Mesenchymal stem cell (in vitro differentiated cells and primary cell): Measurements from ENCODE around the gene PCGF2.
A peak's percentile ranks its signal among the peaks of the same experiment; 100 is the strongest.

Source experiments
- DNase-seq: peaks from one replicate; pipeline ENCODE4 v3.0.0-alpha.2; 2013
- H2AFZ ChIP-seq: one replicate; pipeline ENCODE4 v1.6.1; 2013; ENCODE audit warnings: low read depth, mild to moderate bottlenecking, control low read depth, inconsistent platforms, low read length, moderate library complexity
- H2AK5ac ChIP-seq: 2 replicates; pipeline ENCODE4 v1.6.1; 2013; ENCODE audit warnings: low read length, moderate library complexity, mild to moderate bottlenecking, inconsistent platforms; ENCODE audit not compliant: severe bottlenecking
- H2BK120ac ChIP-seq: one replicate; pipeline ENCODE4 v1.6.1; 2013; ENCODE audit warnings: low read depth, mild to moderate bottlenecking, inconsistent platforms, low read length, moderate library complexity
- H2BK12ac ChIP-seq, 2 experiments: one replicate each; pipeline ENCODE4 v1.6.1; 2013; ENCODE audit warnings: inconsistent platforms in 2 of 2, low read length in 2 of 2, mild to moderate bottlenecking in 2 of 2, moderate library complexity in 2 of 2, control low read depth in 1 of 2
- H2BK15ac ChIP-seq: one replicate; pipeline ENCODE4 v1.6.1; 2013; ENCODE audit warnings: mild to moderate bottlenecking, low read depth, inconsistent platforms; ENCODE audit not compliant: poor library complexity, severe bottlenecking
- H2BK5ac ChIP-seq: 2 replicates; pipeline ENCODE4 v1.6.1; 2013; ENCODE audit warnings: low read depth, mild to moderate bottlenecking, low read length, control low read depth, inconsistent platforms; ENCODE audit not compliant: poor library complexity, severe bottlenecking
- H3K14ac ChIP-seq, 2 experiments: one replicate each; pipeline ENCODE4 v1.6.1; 2013; ENCODE audit warnings: inconsistent platforms in 2 of 2, low read length in 2 of 2, control low read depth in 1 of 2, mild to moderate bottlenecking in 1 of 2, moderate library complexity in 1 of 2
- H3K18ac ChIP-seq, 2 experiments: one replicate each; pipeline ENCODE4 v1.6.1; 2013; ENCODE audit warnings: inconsistent platforms in 2 of 2, low read length in 2 of 2, control low read depth in 1 of 2, low read depth in 1 of 2, mild to moderate bottlenecking in 1 of 2
- H3K23ac ChIP-seq, 2 experiments: one replicate each; pipeline ENCODE4 v1.6.1; 2013; ENCODE audit warnings: inconsistent platforms in 2 of 2, low read length in 2 of 2, mild to moderate bottlenecking in 2 of 2, moderate library complexity in 2 of 2, control low read depth in 1 of 2
- H3K27ac ChIP-seq: 2 replicates; pipeline ENCODE4 v1.5.1; 2013; ENCODE audit warnings: mild to moderate bottlenecking, moderate library complexity, low read length, control low read depth, inconsistent platforms; ENCODE audit not compliant: poor library complexity, severe bottlenecking
- H3K27me3 ChIP-seq, 2 experiments: 2 replicates each; pipeline versions ENCODE4 v1.6.1 to v1.7.0; 2013; ENCODE audit warnings: low read length in 2 of 2, mild to moderate bottlenecking in 2 of 2, moderate library complexity in 2 of 2, control low read depth in 1 of 2, inconsistent platforms in 1 of 2; ENCODE audit not compliant: control insufficient read depth in 1 of 2, insufficient read depth in 1 of 2
- H3K36me3 ChIP-seq, 2 experiments: 2 replicates each; pipeline versions ENCODE4 v1.6.1 to v1.7.0; 2013; ENCODE audit warnings: low read length in 2 of 2, control low read depth in 1 of 2, inconsistent platforms in 1 of 2, low read depth in 1 of 2, mild to moderate bottlenecking in 1 of 2; ENCODE audit not compliant: insufficient read depth in 2 of 2, control insufficient read depth in 1 of 2
- H3K4ac ChIP-seq, 2 experiments: one replicate each; pipeline ENCODE4 v1.6.1; 2013; ENCODE audit warnings: inconsistent platforms in 2 of 2, low read length in 2 of 2, mild to moderate bottlenecking in 2 of 2, moderate library complexity in 2 of 2, control low read depth in 1 of 2, low read depth in 1 of 2
- H3K4me1 ChIP-seq: 2 replicates; pipeline ENCODE4 v1.6.1; 2013; ENCODE audit warnings: low read depth, low read length, control low read depth; ENCODE audit not compliant: control insufficient read depth, insufficient read depth
- H3K4me2 ChIP-seq: 2 replicates; pipeline ENCODE4 v1.6.1; 2013; ENCODE audit warnings: low read length, mild to moderate bottlenecking, inconsistent platforms; ENCODE audit not compliant: poor library complexity, severe bottlenecking
- H3K4me3 ChIP-seq, 2 experiments: 2 replicates each; pipeline versions ENCODE4 v1.5.1 to v1.7.0; 2013; ENCODE audit warnings: low read length in 2 of 2, mild to moderate bottlenecking in 2 of 2, control low read depth in 1 of 2, low read depth in 1 of 2; ENCODE audit not compliant: insufficient read depth in 1 of 2
- H3K79me1 ChIP-seq: replicated peaks from 2 replicates; pipeline ENCODE4 v1.6.1; 2013; ENCODE audit warnings: mild to moderate bottlenecking, control low read depth, low read length, inconsistent platforms; ENCODE audit not compliant: poor library complexity, severe bottlenecking
- H3K9ac ChIP-seq: 2 replicates; pipeline ENCODE4 v1.7.0; 2013; ENCODE audit warnings: mild to moderate bottlenecking, low read length, moderate library complexity
- H3K9me3 ChIP-seq: 2 replicates; pipeline ENCODE4 v1.7.0; 2013; ENCODE audit warnings: mild to moderate bottlenecking, low read length; ENCODE audit not compliant: control insufficient read depth
- H4K8ac ChIP-seq: one replicate; pipeline ENCODE4 v1.6.1; 2013; ENCODE audit warnings: inconsistent platforms, mild to moderate bottlenecking, low read length, moderate library complexity
- H4K91ac ChIP-seq: one replicate; pipeline ENCODE4 v1.6.1; 2013; ENCODE audit warnings: mild to moderate bottlenecking, low read length, inconsistent platforms
- WGBS: methylation state at CpG from one replicate; pipeline ENCODE4 v1.1.7; 2013; ENCODE audit warnings: mixed read lengths; 5-methylcytosine and 5-hydroxymethylcytosine counted together

The PCGF2 gene

GRCh38 chr17:38749223-38750043 is 1.3 kb upstream of the PCGF2 start:
- under 1% methylated on average over 76 of the region's 79 CpGs for WGBS
- H2BK12ac ChIP-seq = peak overlapping the region; percentile 24 to 93
- H2AK5ac ChIP-seq = no peak overlapping the region
- H3K79me1 ChIP-seq = peaks cover 4% of the 10 kb centered on the region
- peaks cover 9 to 13% of the 10 kb centered on the region in 2 experiments for H3K36me3 ChIP-seq
- peak overlapping the region; percentile 39 for H2BK120ac ChIP-seq
- H3K4ac ChIP-seq = peak overlapping the region; percentile 68 to 98
- H3K9me3 ChIP-seq = no peaks in the 10 kb centered on the region
- DNase-seq = peak; percentile 68
- peak overlapping the region in 1 of 2 experiments; percentile 94 for H3K23ac ChIP-seq
- H3K27me3 ChIP-seq = no peaks in the 10 kb centered on the region
- peaks cover 48% of the 10 kb centered on the region for H3K4me1 ChIP-seq
- peak overlapping the region; percentile 99 for H2BK15ac ChIP-seq
- H3K4me2 ChIP-seq = peak overlapping the region; percentile 97
- peak overlapping the region; percentile 86 for H3K9ac ChIP-seq
- H2BK5ac ChIP-seq = no peak overlapping the region
- peak overlapping the region; percentile 31 for H3K27ac ChIP-seq
- H2AFZ ChIP-seq = peak overlapping the region; percentile 44
- H3K14ac ChIP-seq = peak overlapping the region in 1 of 2 experiments; percentile 58
- H3K4me3 ChIP-seq = peak overlapping the region; percentile 61 to 88
- peak overlapping the region; percentile 65 for H4K91ac ChIP-seq
- H3K18ac ChIP-seq = peak overlapping the region; percentile 61 to 87
- peak overlapping the region; percentile 80 for H4K8ac ChIP-seq

- Histone ChIP-seq H2BK12ac (peak overlapping the region; percentile 47 to 81), H3K9ac (peak overlapping the region; percentile 86), H2AK5ac (no peak overlapping the region), H3K4me1 (peaks cover 49% of the 10 kb centered on the region), H4K8ac (peak overlapping the region; percentile 90), H3K27me3 (no peaks in the 10 kb centered on the region), H3K27ac (no peak overlapping the region), H3K9me3 (no peaks in the 10 kb centered on the region), H4K91ac (peak overlapping the region; percentile 82), H2AFZ (peak overlapping the region; percentile 44), H3K79me1 (peaks cover 3% of the 10 kb centered on the region), H3K14ac (peak overlapping the region in 1 of 2 experiments; percentile 80), H2BK15ac (peak overlapping the region; percentile 99), H3K18ac (peak overlapping the region; percentile 82 to 87), H3K36me3 (peaks cover 3 to 11% of the 10 kb centered on the region in 2 experiments), H3K23ac (peak overlapping the region in 1 of 2 experiments; percentile 94), H3K4ac (peak overlapping the region; percentile 46 to 98), H2BK120ac (peak overlapping the region; percentile 39), H3K4me2 (peak overlapping the region; percentile 97), H3K4me3 (peak overlapping the region; percentile 61 to 88), H2BK5ac (no peak overlapping the region)
- WGBS = under 1% methylated on average over 28 of the region's 32 CpGs
- DNase-seq = no peak
Observed at GRCh38 chr17:38748892-38749222, 721 bp upstream of the PCGF2 start.

- Histone ChIP-seq H3K9me3 (no peaks in the 10 kb centered on the region), H3K36me3 (peaks cover 0 to 12% of the 10 kb centered on the region in 2 experiments), H3K4me3 (peak overlapping the region; percentile 95 to 96), H2AK5ac (no peak overlapping the region), H3K79me1 (peaks cover 6% of the 10 kb centered on the region), H4K8ac (peak overlapping the region; percentile 92), H3K4me2 (peak overlapping the region; percentile 86), H4K91ac (peak overlapping the region; percentile 91), H2BK15ac (peak overlapping the region; percentile 93), H3K4ac (peak overlapping the region; percentile 90 to 96), H2BK12ac (peak overlapping the region in 1 of 2 experiments; percentile 84), H3K9ac (peak overlapping the region; percentile 95), H3K14ac (peak overlapping the region in 1 of 2 experiments; percentile 89), H3K27ac (peak overlapping the region; percentile 8), H3K27me3 (no peaks in the 10 kb centered on the region), H2BK5ac (no peak overlapping the region), H3K18ac (peak overlapping the region; percentile 91 to 96), H3K4me1 (peaks cover 48% of the 10 kb centered on the region), H2AFZ (no peak overlapping the region), H2BK120ac (peak overlapping the region; percentile 86), H3K23ac (peak overlapping the region in 1 of 2 experiments; percentile 20)
- WGBS = 0% methylated on average over 43 of the region's 64 CpGs
- DNase-seq = peak; percentile 48
Observed at GRCh38 chr17:38747463-38748148, 530 bp downstream of the PCGF2 start.
